Loucy (cell line): ENCODE results near the gene NIP7.

Experiments used
- EZH2phosphoT487 ChIP-seq: fragments of 200-600 bp; IDR thresholded peaks from 2 replicates; pipeline ENCODE4 v1.6.1; 2018; ENCODE audit warnings: antibody characterized with exemption, mild to moderate bottlenecking, moderate library complexity, borderline replicate concordance
- TF ChIP-seq, protein P1 (sequence below): fragments of 200-600 bp; sonication (generic); conservative IDR thresholded peaks from 2 replicates; pipeline ENCODE4 v1.5.1; 2014; ENCODE audit warnings: mild to moderate bottlenecking, antibody characterized with exemption, low read length

- TF ChIP-seq, protein P1, sequence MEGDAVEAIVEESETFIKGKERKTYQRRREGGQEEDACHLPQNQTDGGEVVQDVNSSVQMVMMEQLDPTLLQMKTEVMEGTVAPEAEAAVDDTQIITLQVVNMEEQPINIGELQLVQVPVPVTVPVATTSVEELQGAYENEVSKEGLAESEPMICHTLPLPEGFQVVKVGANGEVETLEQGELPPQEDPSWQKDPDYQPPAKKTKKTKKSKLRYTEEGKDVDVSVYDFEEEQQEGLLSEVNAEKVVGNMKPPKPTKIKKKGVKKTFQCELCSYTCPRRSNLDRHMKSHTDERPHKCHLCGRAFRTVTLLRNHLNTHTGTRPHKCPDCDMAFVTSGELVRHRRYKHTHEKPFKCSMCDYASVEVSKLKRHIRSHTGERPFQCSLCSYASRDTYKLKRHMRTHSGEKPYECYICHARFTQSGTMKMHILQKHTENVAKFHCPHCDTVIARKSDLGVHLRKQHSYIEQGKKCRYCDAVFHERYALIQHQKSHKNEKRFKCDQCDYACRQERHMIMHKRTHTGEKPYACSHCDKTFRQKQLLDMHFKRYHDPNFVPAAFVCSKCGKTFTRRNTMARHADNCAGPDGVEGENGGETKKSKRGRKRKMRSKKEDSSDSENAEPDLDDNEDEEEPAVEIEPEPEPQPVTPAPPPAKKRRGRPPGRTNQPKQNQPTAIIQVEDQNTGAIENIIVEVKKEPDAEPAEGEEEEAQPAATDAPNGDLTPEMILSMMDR, result no peak
- no peak for TF ChIP-seq EZH2phosphoT487
Measured at GRCh38 chr16:69345923-69346322, 6.4 kb downstream of the NIP7 start.
